MCF 10A (cell line): ENCODE measurements around the gene HYI. TPM values are rescaled to one million over a fixed set of nuclear protein-coding genes. Genes with fewer than 3 reads are reported as not detected.
"Not testable (repeated sequence)": the region's sequence is repeated elsewhere in the genome, so short reads cannot be mapped to it uniquely, and the experiment has no call there.

ENCODE experiments used
- BruUV-seq: library from RNA; stranded (reverse); fragments of 400-500 nt; replicated peaks from 2 replicates; lab custom pipeline; 2021; lab: Mats Ljungman, UMichigan
- CTCF ChIA-PET: fragments of 300-600 bp; sonication (Branson Sonifier 250); formaldehyde crosslinking; extraction: SDS; loops from one replicate; lab custom pipeline; 2021; ENCODE audit warnings: antibody characterized with exemption, inconsistent platforms; lab: Yijun Ruan, JAX
- POLR2A ChIA-PET: fragments of 300-600, 350-650 bp; sonication (Branson Sonifier 250); formaldehyde crosslinking; extraction: SDS; loops from one replicate; lab custom pipeline; 2020; ENCODE audit warnings: antibody characterized with exemption, inconsistent platforms; lab: Yijun Ruan, JAX
- DNase-seq: peaks from one replicate; pipeline ENCODE4 v3.0.0-alpha.2; 2018; ENCODE audit not compliant: unreplicated experiment
- H3K27ac Mint-ChIP-seq: one replicate; pipeline ENCODE4 v1.8.0; 2022; ENCODE audit warnings: mild to moderate bottlenecking, low read depth, mixed read lengths; ENCODE audit not compliant: unreplicated experiment
- H3K27me3 Mint-ChIP-seq: one replicate; pipeline ENCODE4 v1.8.0; 2022; ENCODE audit warnings: mixed read lengths; ENCODE audit not compliant: insufficient read depth, unreplicated experiment
- H3K36me3 Mint-ChIP-seq: one replicate; pipeline ENCODE4 v1.8.0; 2022; ENCODE audit warnings: mild to moderate bottlenecking, moderate library complexity, mixed read lengths; ENCODE audit not compliant: insufficient read depth, unreplicated experiment
- H3K4me1 Mint-ChIP-seq: one replicate; pipeline ENCODE4 v1.8.0; 2022; ENCODE audit warnings: mixed read lengths; ENCODE audit not compliant: insufficient read depth, unreplicated experiment
- H3K4me3 Mint-ChIP-seq: one replicate; pipeline ENCODE4 v1.8.0; 2022; ENCODE audit warnings: mild to moderate bottlenecking, moderate library complexity, mixed read lengths; ENCODE audit not compliant: unreplicated experiment
- H3K9me3 Mint-ChIP-seq: one replicate; pipeline ENCODE4 v1.8.0; 2022; ENCODE audit warnings: mixed read lengths; ENCODE audit not compliant: unreplicated experiment
- intact Hi-C: fragments of 100-400 bp; cut with micrococcal nuclease; formaldehyde crosslinking; loops from 2 replicates; pipeline ENCODE4 v1.14.1; 2022
- total RNA-seq: library from RNA; stranded (reverse); gene quantifications from 2 replicates; pipeline ENCODE4 v1.2.3, GENCODE V29; 2022
- TF ChIP-seq, protein P1 (sequence below): fragments of 200-600 bp; IDR thresholded peaks from one replicate; pipeline ENCODE4 v1.8.0; 2022; ENCODE audit warnings: antibody characterized with exemption, mild to moderate bottlenecking; ENCODE audit not compliant: unreplicated experiment

The HYI gene
- total RNA-seq, 1 experiment from 2014 or later = 23.0 TPM

DNA sequence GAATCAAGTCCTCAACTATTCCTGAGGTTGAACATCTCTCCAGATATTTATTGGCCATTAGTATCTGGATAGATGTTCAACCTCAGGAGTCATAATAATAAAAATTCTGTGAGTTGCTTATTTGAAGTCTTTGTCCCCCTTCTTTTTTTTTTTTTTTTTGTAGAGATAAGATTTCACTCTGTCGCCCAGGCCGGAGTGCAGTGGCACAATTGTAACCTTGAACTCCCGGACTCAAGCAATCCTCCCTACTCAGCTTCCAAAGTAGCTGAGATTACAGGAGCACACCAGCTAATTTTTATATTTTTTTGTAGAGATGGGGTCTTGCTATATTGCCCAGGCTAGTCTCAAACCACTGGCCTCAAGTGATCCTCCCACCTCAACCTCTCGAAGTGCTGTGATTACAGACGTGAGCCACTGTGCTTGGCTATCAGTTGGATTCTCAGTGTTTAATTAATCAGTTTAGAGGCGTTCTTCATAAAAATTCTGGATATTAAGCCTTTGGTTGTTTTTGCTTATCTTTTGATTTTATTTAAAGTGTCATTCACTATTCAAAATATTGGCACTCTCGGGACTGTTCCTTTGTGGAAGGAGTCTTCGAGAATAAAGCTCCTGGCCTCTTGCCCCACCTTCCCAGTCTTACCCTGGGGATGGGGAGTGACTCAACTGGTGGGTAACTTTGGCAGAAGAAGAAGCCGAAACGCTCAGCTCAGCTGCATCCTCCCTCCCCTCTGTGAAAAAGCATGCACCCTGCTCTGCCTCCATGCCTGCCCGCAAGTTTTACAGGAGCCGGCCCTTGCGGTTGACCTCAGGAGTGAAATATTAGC is 11.2 kb upstream of the HYI start:
- Mint-ChIP-seq H3K36me3 (peaks cover 2% of the 10 kb centered on the region), H3K9me3 (no peaks in the 10 kb centered on the region), H3K4me3 (no peak overlapping the region), H3K27me3 (no peaks in the 10 kb centered on the region), H3K4me1 (peaks cover 5% of the 10 kb centered on the region), H3K27ac (no peak overlapping the region)
- no TSS peak for BruUV-seq
- no peak for DNase-seq
- CTCF ChIA-PET = interaction anchor here (0.6 kb wide), 1 partner anchor 231 kb away, joined by 5 read pairs; no protein-coding TSS in a partner anchor
- intact Hi-C loops = no loop called here
- POLR2A ChIA-PET = interaction anchor here (0.6 to 0.9 kb wide), 2 partner anchors 9 to 19 kb away, joined by 3 read pairs; no protein-coding TSS in a partner anchor
- TF ChIP-seq, protein P1, sequence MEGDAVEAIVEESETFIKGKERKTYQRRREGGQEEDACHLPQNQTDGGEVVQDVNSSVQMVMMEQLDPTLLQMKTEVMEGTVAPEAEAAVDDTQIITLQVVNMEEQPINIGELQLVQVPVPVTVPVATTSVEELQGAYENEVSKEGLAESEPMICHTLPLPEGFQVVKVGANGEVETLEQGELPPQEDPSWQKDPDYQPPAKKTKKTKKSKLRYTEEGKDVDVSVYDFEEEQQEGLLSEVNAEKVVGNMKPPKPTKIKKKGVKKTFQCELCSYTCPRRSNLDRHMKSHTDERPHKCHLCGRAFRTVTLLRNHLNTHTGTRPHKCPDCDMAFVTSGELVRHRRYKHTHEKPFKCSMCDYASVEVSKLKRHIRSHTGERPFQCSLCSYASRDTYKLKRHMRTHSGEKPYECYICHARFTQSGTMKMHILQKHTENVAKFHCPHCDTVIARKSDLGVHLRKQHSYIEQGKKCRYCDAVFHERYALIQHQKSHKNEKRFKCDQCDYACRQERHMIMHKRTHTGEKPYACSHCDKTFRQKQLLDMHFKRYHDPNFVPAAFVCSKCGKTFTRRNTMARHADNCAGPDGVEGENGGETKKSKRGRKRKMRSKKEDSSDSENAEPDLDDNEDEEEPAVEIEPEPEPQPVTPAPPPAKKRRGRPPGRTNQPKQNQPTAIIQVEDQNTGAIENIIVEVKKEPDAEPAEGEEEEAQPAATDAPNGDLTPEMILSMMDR = no peak

- intact Hi-C loops = no loop called here
- H3K9me3 Mint-ChIP-seq = no peaks in the 10 kb centered on the region
Measured at GRCh38 chr1:43463479-43463878, 9.7 kb upstream of the HYI start.

GRCh38 chr1:43460988-43461693 is 7.4 kb upstream of the HYI start:
- no peaks in the 10 kb centered on the region for H3K9me3 Mint-ChIP-seq
- no TSS peak for BruUV-seq
- ChIA-PET POLR2A (interaction anchor here (0.6 kb wide), 1 partner anchor 61 kb away, joined by 3 read pairs; no protein-coding TSS in a partner anchor), CTCF (no interaction called here)
- H3K4me1 Mint-ChIP-seq = peaks cover 5% of the 10 kb centered on the region
- DNase-seq = no peak
- no peak overlapping the region for H3K27ac Mint-ChIP-seq
- no peaks in the 10 kb centered on the region for H3K27me3 Mint-ChIP-seq
- intact Hi-C loops = no loop called here
- H3K36me3 Mint-ChIP-seq = peaks cover 5% of the 10 kb centered on the region
- TF ChIP-seq, protein P1 = no peak
- H3K4me3 Mint-ChIP-seq = no peak overlapping the region

More at GRCh38 chr1:43463479-43463878, 9.7 kb upstream of the HYI start:
- no TSS peak for BruUV-seq
- TF ChIP-seq, protein P1 = no peak
- Mint-ChIP-seq H3K27me3 (no peaks in the 10 kb centered on the region), H3K4me3 (no peak overlapping the region), H3K36me3 (peaks cover 5% of the 10 kb centered on the region), H3K27ac (no peak overlapping the region), H3K4me1 (peaks cover 5% of the 10 kb centered on the region)
- DNase-seq = no peak
- ChIA-PET POLR2A (interaction anchor here (0.7 to 2.4 kb wide), 2 partner anchors 9 to 11 kb away, joined by 4 to 13 read pairs; partner anchors contain the start of gene HYI), CTCF (interaction anchor here (1.1 kb wide), 1 partner anchor 19 kb away, joined by 3 read pairs; no protein-coding TSS in a partner anchor)

- peaks cover 16% of the 10 kb centered on the region for H3K36me3 Mint-ChIP-seq
- DNase-seq, intact Hi-C loops, H3K9me3 Mint-ChIP-seq, H3K27me3 Mint-ChIP-seq, H3K4me1 Mint-ChIP-seq, CTCF ChIA-PET, POLR2A ChIA-PET, H3K4me3 Mint-ChIP-seq, BruUV-seq, H3K27ac Mint-ChIP-seq: not testable (repeated sequence)
Measured at GRCh38 chr1:43458379-43458778, 4.6 kb upstream of the HYI start.
